GM12873 (cell line): ENCODE results near the gene ACP5.
A peak's percentile ranks its signal among the peaks of the same experiment; 100 is the strongest.

Source experiments
- TF ChIP-seq, protein P1 (sequence below): IDR thresholded peaks from 2 replicates; pipeline ENCODE4 v1.5.1; 2012; ENCODE audit warnings: low read depth, mild to moderate bottlenecking, moderate library complexity, low read length, control low read depth; ENCODE audit not compliant: insufficient read depth; ENCODE audit errors: missing control alignments

ACP5 gene

DNA sequence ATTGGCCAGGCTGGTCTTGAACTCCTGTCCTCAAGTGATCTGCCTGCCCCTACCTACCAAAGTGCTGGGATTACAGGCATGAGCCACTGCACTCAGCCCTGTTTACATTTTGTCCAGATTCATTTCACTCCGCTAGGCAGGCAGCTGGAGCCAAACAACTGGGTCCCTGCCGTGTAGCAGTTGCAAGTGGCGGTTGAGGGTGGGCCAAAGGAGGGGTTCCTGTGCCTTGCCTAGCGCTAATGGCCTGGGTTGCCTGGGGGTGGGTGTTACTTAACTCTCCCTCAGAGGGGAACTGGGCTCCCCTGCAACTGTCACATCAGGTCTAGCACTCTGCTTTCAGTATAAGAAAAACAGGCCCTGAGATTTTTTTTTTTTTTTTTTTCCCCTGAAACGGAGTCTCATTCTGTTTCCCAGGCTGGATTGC lies 7.4 kb downstream of the ACP5 start:
- TF ChIP-seq, protein P1, sequence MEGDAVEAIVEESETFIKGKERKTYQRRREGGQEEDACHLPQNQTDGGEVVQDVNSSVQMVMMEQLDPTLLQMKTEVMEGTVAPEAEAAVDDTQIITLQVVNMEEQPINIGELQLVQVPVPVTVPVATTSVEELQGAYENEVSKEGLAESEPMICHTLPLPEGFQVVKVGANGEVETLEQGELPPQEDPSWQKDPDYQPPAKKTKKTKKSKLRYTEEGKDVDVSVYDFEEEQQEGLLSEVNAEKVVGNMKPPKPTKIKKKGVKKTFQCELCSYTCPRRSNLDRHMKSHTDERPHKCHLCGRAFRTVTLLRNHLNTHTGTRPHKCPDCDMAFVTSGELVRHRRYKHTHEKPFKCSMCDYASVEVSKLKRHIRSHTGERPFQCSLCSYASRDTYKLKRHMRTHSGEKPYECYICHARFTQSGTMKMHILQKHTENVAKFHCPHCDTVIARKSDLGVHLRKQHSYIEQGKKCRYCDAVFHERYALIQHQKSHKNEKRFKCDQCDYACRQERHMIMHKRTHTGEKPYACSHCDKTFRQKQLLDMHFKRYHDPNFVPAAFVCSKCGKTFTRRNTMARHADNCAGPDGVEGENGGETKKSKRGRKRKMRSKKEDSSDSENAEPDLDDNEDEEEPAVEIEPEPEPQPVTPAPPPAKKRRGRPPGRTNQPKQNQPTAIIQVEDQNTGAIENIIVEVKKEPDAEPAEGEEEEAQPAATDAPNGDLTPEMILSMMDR: no peak

DNA sequence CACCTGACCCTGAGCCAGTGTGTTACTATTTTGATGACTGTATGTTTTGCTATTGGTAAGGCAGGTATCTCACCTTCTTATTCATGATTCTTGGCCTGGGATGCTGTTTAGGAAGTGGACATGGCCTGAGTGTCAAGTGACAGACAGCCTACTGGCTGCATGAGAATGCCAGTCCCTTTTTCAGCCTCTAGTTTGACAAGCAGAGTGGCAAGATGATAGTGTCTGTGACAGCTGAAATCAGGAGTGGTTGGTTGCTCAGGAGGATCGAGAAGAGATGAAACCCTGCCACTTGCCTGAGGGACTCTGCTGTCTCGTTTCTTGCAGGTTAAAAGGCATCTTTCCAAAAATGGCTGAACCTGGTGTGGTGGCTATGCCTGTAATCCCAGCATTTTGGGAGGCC lies 11.3 kb downstream of the ACP5 start:
- TF ChIP-seq, protein P1: no peak

DNA sequence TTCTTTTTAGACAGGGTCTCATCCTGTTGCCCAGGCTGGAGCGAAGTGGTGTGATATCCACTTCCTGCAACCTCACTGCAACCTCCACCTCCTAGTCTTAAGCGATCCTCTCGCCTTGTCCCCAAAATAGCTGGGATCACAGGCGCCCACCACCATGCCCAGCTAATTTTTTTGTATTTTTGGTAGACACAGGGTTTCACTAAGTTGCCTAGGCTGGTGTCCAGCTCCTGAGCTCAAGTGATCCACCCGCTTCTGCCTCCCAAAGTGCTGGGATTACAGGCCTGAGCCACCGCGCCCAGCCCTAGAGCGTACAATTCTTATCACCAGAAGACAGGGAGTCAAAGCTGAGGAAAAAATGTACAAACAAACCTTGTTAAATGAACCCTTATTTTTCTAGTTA lies 13.9 kb downstream of the ACP5 start:
- TF ChIP-seq, protein P1: no peak

DNA sequence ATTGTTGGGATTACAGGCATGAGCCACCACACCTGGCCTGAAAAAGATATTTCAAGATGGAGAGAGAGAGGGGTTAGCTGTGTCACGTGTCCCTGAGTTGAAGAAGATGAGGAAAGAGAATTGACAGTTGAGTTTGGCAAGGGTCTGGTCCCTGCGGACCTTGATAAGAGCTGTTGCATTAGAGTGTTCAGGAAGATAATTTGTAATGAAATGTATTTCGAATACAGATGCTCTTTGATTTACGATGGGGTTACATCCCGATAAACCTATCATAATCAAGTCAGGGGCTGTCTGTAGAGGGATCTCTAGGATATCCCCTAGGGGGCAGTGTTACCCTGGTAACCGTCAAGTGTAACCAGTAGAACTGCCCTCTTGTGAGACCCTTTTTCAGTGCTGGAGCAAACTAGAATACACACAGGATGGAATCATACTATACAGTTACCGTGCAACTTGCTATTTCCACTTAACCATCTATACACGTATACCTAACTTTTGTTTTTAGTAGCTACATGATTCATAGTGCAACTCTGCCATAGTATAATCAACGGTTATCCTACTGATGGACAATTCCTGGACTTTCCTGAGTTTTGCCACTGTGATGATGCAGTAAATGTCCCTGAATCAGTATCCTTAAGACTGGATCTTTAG lies 16.9 kb downstream of the ACP5 start:
- TF ChIP-seq, protein P1: peak; percentile 83

DNA sequence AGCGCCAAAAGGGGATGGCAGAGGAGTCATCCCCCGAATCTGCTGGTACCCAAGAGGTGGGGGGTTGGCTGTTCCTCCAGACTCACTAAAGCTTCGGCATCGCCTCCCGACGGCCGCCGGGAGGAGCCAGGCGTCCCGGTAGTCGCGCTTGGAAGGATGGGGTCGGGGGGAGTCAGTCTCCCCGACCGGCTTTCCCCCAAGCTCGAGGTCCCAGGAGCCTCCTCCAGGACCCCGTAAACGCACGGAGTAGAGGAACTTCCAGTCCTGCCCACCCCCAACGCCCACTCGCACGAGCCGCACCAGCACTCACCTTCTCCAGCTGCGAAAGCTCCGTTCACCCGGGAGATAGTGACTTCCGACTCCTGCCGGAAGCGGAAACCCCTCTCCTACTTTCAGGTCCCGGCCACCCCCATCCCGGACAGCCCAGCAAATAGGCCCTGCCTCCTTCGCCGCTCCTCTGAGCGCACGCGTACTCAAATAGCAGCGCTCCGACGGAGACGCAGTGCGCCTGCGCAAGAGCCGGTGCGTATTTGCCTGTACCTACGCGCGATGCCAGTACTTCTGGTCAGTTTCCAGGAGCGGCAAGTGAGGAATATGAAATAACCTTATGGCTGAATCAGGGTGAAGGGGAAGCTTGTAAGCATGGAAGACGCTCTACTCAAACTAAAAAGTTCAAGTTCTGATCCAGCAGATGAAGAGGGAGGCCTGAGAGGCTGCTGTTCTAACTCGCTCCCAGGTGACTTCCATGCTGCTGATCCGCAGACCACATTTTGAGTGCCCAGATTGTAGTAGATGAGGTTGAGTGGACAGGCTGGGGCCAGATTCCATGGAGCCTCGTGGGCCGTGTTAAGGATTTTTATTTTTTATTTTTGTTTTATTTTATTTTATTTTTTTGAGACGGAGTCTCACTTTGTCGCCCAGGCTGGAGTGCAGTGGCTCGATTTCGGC lies 18.3 kb downstream of the ACP5 start, which contains the start of gene ELOF1:
TSS of gene ELOF1 (minus strand) at position 350 of the 948 bp plus-strand sequence. CDS start 4,883 bp downstream, outside the sequence.
- TF ChIP-seq, protein P1: peak; percentile 15

DNA sequence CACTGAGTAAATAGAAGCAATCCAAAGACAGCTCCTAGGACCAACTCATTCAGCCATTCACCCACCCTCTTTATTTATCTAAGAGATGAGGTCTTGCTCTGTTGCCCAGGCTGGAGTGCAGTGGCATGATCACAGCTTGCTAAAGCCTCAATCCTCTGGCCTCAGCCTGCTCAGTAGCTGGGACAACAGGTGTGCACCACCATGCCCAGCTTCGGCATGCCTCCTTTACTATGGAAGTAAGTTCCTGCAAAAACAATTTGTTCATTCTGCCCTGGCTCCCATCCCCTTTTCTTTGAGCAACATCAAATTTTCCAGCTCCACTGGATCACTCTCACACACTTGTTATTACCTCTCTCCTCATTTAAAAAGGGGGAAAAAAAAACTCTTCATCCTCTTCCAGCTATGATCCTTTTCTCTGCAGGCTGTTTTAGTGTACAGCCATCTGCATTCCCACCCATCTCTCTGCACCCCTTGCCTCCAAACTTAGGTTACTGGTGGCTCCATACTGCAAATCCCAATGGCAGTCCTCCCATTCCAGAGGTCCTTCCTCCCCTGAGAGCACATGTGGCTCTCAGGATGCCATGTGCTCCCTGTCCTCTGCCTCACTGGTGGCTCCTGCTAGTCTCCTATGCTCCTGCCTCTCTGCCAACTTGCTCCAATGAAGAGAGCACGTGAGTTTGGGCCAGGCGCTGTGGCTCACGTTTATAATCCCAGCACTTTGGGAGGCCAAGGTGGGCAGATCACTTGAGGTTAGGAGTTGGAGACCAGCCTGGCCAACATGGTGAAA lies 20.6 kb downstream of the ACP5 start:
- TF ChIP-seq, protein P1: no peak
